ENCODE data around the gene RIMOC1. TPM values are rescaled to one million over a fixed set of nuclear protein-coding genes. Genes with fewer than 3 reads are reported as not detected.

RIMOC1 gene
- total and polyA plus RNA-seq, 9 donors, result 10.5 to 18.2 (median 14.0) TPM

- H3K27me3 ChIP-seq (ENCODE audit: control insufficient read depth, insufficient read depth, low read length), result no peaks in the 10 kb centered on the region
- no peaks in the 10 kb centered on the region for H3K36me3 ChIP-seq (ENCODE audit: control insufficient read depth, insufficient read depth, low read length)
- H3K4me3 ChIP-seq (ENCODE audit: low read length), result peak overlapping the region; percentile 89
- DNase-seq, result no peak
- WGBS (ENCODE audit: insufficient coverage), result 6% methylated on average over 11 of the region's 16 CpGs
- H3K4me1 ChIP-seq (ENCODE audit: control insufficient read depth, insufficient read depth, low read length), result peaks cover 15% of the 10 kb centered on the region
- no peaks in the 10 kb centered on the region for H3K9me3 ChIP-seq (replicated peaks; ENCODE audit: control insufficient read depth, low read depth, low read length)
- peak overlapping the region; percentile 94 for H3K27ac ChIP-seq (ENCODE audit: low read length)
Measured at GRCh38 chr5:41870627-41871048, 33.5 kb upstream of the RIMOC1 start.

- WGBS (ENCODE audit: insufficient coverage), result no CpG with 5 or more reads among the region's 2 CpGs
Measured at GRCh38 chr5:41871852-41872251, 32.3 kb upstream of the RIMOC1 start.

GRCh38 chr5:41874512-41875060, 29.6 kb upstream of the RIMOC1 start:
- H3K9me3 ChIP-seq (replicated peaks; ENCODE audit: control insufficient read depth, low read depth, low read length), result no peaks in the 10 kb centered on the region
- peaks cover 8% of the 10 kb centered on the region for H3K4me1 ChIP-seq (ENCODE audit: control insufficient read depth, insufficient read depth, low read length)
- no peak overlapping the region for H3K4me3 ChIP-seq (ENCODE audit: low read length)
- DNase-seq, result no peak
- H3K27me3 ChIP-seq (ENCODE audit: control insufficient read depth, insufficient read depth, low read length), result no peaks in the 10 kb centered on the region
- H3K27ac ChIP-seq (ENCODE audit: low read length), result no peak overlapping the region
- no peaks in the 10 kb centered on the region for H3K36me3 ChIP-seq (ENCODE audit: control insufficient read depth, insufficient read depth, low read length)

More at GRCh38 chr5:41871852-41872251, 32.3 kb upstream of the RIMOC1 start:
- H3K4me3 ChIP-seq (ENCODE audit: low read length), result no peak overlapping the region
- no peaks in the 10 kb centered on the region for H3K36me3 ChIP-seq (ENCODE audit: control insufficient read depth, insufficient read depth, low read length)
- H3K9me3 ChIP-seq (replicated peaks; ENCODE audit: control insufficient read depth, low read depth, low read length), result no peaks in the 10 kb centered on the region
- H3K4me1 ChIP-seq (ENCODE audit: control insufficient read depth, insufficient read depth, low read length), result peaks cover 15% of the 10 kb centered on the region
- no peak overlapping the region for H3K27ac ChIP-seq (ENCODE audit: low read length)
- peak; percentile 89 for DNase-seq
- no peaks in the 10 kb centered on the region for H3K27me3 ChIP-seq (ENCODE audit: control insufficient read depth, insufficient read depth, low read length)

GRCh38 chr5:41875121-41875520, 29.0 kb upstream of the RIMOC1 start:
- H3K27me3 ChIP-seq (ENCODE audit: control insufficient read depth, insufficient read depth, low read length), result no peaks in the 10 kb centered on the region
- DNase-seq, result no peak
- H3K9me3 ChIP-seq (replicated peaks; ENCODE audit: control insufficient read depth, low read depth, low read length), result no peaks in the 10 kb centered on the region
- H3K36me3 ChIP-seq (ENCODE audit: control insufficient read depth, insufficient read depth, low read length), result no peaks in the 10 kb centered on the region
- no peak overlapping the region for H3K4me3 ChIP-seq (ENCODE audit: low read length)
- peaks cover 8% of the 10 kb centered on the region for H3K4me1 ChIP-seq (ENCODE audit: control insufficient read depth, insufficient read depth, low read length)
- no peak overlapping the region for H3K27ac ChIP-seq (ENCODE audit: low read length)

- H3K36me3 ChIP-seq (ENCODE audit: control insufficient read depth, insufficient read depth, low read length), result no peaks in the 10 kb centered on the region
- no peak for DNase-seq
- no peaks in the 10 kb centered on the region for H3K9me3 ChIP-seq (replicated peaks; ENCODE audit: control insufficient read depth, low read depth, low read length)
- H3K27ac ChIP-seq (ENCODE audit: low read length), result no peak overlapping the region
- no peaks in the 10 kb centered on the region for H3K4me1 ChIP-seq (ENCODE audit: control insufficient read depth, insufficient read depth, low read length)
- no peaks in the 10 kb centered on the region for H3K27me3 ChIP-seq (ENCODE audit: control insufficient read depth, insufficient read depth, low read length)
- no peak overlapping the region for H3K4me3 ChIP-seq (ENCODE audit: low read length)
- no CpG with 5 or more reads among the region's 2 CpGs for WGBS (ENCODE audit: insufficient coverage)
Measured at GRCh38 chr5:41876678-41877077, 27.5 kb upstream of the RIMOC1 start.

GRCh38 chr5:41877408-41877807, 26.7 kb upstream of the RIMOC1 start:
- Histone ChIP-seq H3K4me1 (ENCODE audit: control insufficient read depth, insufficient read depth, low read length) (no peaks in the 10 kb centered on the region), H3K36me3 (ENCODE audit: control insufficient read depth, insufficient read depth, low read length) (no peaks in the 10 kb centered on the region), H3K9me3 (replicated peaks; ENCODE audit: control insufficient read depth, low read depth, low read length) (no peaks in the 10 kb centered on the region), H3K27ac (ENCODE audit: low read length) (no peak overlapping the region), H3K4me3 (ENCODE audit: low read length) (no peak overlapping the region), H3K27me3 (ENCODE audit: control insufficient read depth, insufficient read depth, low read length) (no peaks in the 10 kb centered on the region)
- peak; percentile 27 for DNase-seq
- no CpG with 5 or more reads among the region's 1 CpG for WGBS (ENCODE audit: insufficient coverage)

GRCh38 chr5:41878173-41878572, 26.0 kb upstream of the RIMOC1 start:
- no peak overlapping the region for H3K4me3 ChIP-seq (ENCODE audit: low read length)
- WGBS (ENCODE audit: insufficient coverage), result no CpG with 5 or more reads among the region's 2 CpGs
- no peaks in the 10 kb centered on the region for H3K36me3 ChIP-seq (ENCODE audit: control insufficient read depth, insufficient read depth, low read length)
- H3K27me3 ChIP-seq (ENCODE audit: control insufficient read depth, insufficient read depth, low read length), result no peaks in the 10 kb centered on the region
- DNase-seq, result no peak
- H3K4me1 ChIP-seq (ENCODE audit: control insufficient read depth, insufficient read depth, low read length), result no peaks in the 10 kb centered on the region
- no peak overlapping the region for H3K27ac ChIP-seq (ENCODE audit: low read length)
- H3K9me3 ChIP-seq (replicated peaks; ENCODE audit: control insufficient read depth, low read depth, low read length), result no peaks in the 10 kb centered on the region

- WGBS (ENCODE audit: insufficient coverage), result no CpG with 5 or more reads among the region's 3 CpGs
- Histone ChIP-seq H3K9me3 (replicated peaks; ENCODE audit: control insufficient read depth, low read depth, low read length) (no peaks in the 10 kb centered on the region), H3K36me3 (ENCODE audit: control insufficient read depth, insufficient read depth, low read length) (no peaks in the 10 kb centered on the region), H3K27me3 (ENCODE audit: control insufficient read depth, insufficient read depth, low read length) (no peaks in the 10 kb centered on the region), H3K4me1 (ENCODE audit: control insufficient read depth, insufficient read depth, low read length) (no peaks in the 10 kb centered on the region), H3K4me3 (ENCODE audit: low read length) (no peak overlapping the region), H3K27ac (ENCODE audit: low read length) (no peak overlapping the region)
- DNase-seq, result no peak
Measured at GRCh38 chr5:41878643-41879478, 25.3 kb upstream of the RIMOC1 start.

GRCh38 chr5:41882765-41883164, 21.4 kb upstream of the RIMOC1 start:
- H3K36me3 ChIP-seq (ENCODE audit: control insufficient read depth, insufficient read depth, low read length), result no peaks in the 10 kb centered on the region
- no peak overlapping the region for H3K4me3 ChIP-seq (ENCODE audit: low read length)
- DNase-seq, result no peak
- WGBS (ENCODE audit: insufficient coverage), result 41% methylated on average over 4 of the region's 5 CpGs
- H3K4me1 ChIP-seq (ENCODE audit: control insufficient read depth, insufficient read depth, low read length), result no peaks in the 10 kb centered on the region
- no peaks in the 10 kb centered on the region for H3K9me3 ChIP-seq (replicated peaks; ENCODE audit: control insufficient read depth, low read depth, low read length)
- no peaks in the 10 kb centered on the region for H3K27me3 ChIP-seq (ENCODE audit: control insufficient read depth, insufficient read depth, low read length)
- H3K27ac ChIP-seq (ENCODE audit: low read length), result no peak overlapping the region

GRCh38 chr5:41883243-41883642, 20.9 kb upstream of the RIMOC1 start:
- Histone ChIP-seq H3K36me3 (ENCODE audit: control insufficient read depth, insufficient read depth, low read length) (no peaks in the 10 kb centered on the region), H3K4me1 (ENCODE audit: control insufficient read depth, insufficient read depth, low read length) (no peaks in the 10 kb centered on the region), H3K4me3 (ENCODE audit: low read length) (no peak overlapping the region), H3K27me3 (ENCODE audit: control insufficient read depth, insufficient read depth, low read length) (peaks cover 2% of the 10 kb centered on the region), H3K27ac (ENCODE audit: low read length) (no peak overlapping the region), H3K9me3 (replicated peaks; ENCODE audit: control insufficient read depth, low read depth, low read length) (no peaks in the 10 kb centered on the region)
- no peak for DNase-seq
- WGBS (ENCODE audit: insufficient coverage), result no CpG with 5 or more reads among the region's 3 CpGs

Measured in muscle of leg (tissue), 11 donors.